ENCODE data around the gene LTA. TPM values are rescaled to one million over a fixed set of nuclear protein-coding genes. Genes with fewer than 3 reads are reported as not detected.

The LTA gene
- total and polyA plus RNA-seq, 2 experiments from 2014 or later, result not detected

GRCh38 chr6:31558318-31558625, 13.8 kb upstream of the LTA start:
- Mint-ChIP-seq H3K36me3 (ENCODE audit: low read depth) (peaks cover 26% of the 10 kb centered on the region), H3K27me3 (ENCODE audit: insufficient read depth, low read depth, poor library complexity) (peaks cover 3% of the 10 kb centered on the region), H3K4me3 (no peak overlapping the region), H3K27ac (no peak overlapping the region), H3K4me1 (peaks cover 18% of the 10 kb centered on the region), H3K9me3 (no peaks in the 10 kb centered on the region; the same call in 2 of the 3 replicates)
- Histone ChIP-seq H2AFZ (no peak overlapping the region), H3K27me3 (ENCODE audit: insufficient read depth) (no peaks in the 10 kb centered on the region), H3K4me3 (no peak overlapping the region), H3K4me1 (ENCODE audit: insufficient read depth) (peaks cover 3% of the 10 kb centered on the region; the same call in 1 of the 2 replicates), H4K20me1 (replicated peaks; ENCODE audit: insufficient read depth) (no peaks in the 10 kb centered on the region), H3K9me2 (ENCODE audit: insufficient read depth) (no peaks in the 10 kb centered on the region), H3K79me2 (replicated peaks; ENCODE audit: insufficient read depth) (no peaks in the 10 kb centered on the region), H3K4me2 (no peak overlapping the region), H3K36me3 (ENCODE audit: insufficient read depth) (no peaks in the 10 kb centered on the region), H3K27ac (ENCODE audit: low read depth) (no peak overlapping the region), H3F3A (replicated peaks; ENCODE audit: low read depth) (no peaks in the 10 kb centered on the region)
- ATAC-seq (no peak), DNase-seq (ENCODE audit: low spot score) (no peak)
- TF ChIP-seq NANOG (IDR thresholded peaks at IDR 0.05; ENCODE audit: borderline replicate concordance) (no peak), STAT1 (IDR thresholded peaks at IDR 0.05; ENCODE audit: unreplicated experiment) (no peak), CREB1 (CRISPR knock-in tag; IDR thresholded peaks at IDR 0.05; ENCODE audit: low read depth) (no peak), POLR2AphosphoS5 (IDR thresholded peaks at IDR 0.05; ENCODE audit: low read depth) (no peak), ETS1 (IDR thresholded peaks at IDR 0.05) (no peak), ZNF331 (CRISPR knock-in tag; IDR thresholded peaks at IDR 0.05; ENCODE audit: low read depth) (no peak), REST (IDR thresholded peaks at IDR 0.05; ENCODE audit: unreplicated experiment) (no peak), EZH2phosphoT487 (IDR thresholded peaks at IDR 0.05; ENCODE audit: unreplicated experiment) (no peak), ZNF114 (CRISPR knock-in tag; IDR thresholded peaks at IDR 0.05) (no peak), EZH2 (IDR thresholded peaks at IDR 0.05; ENCODE audit: low read depth, unreplicated experiment) (no peak), ZNF462 (CRISPR knock-in tag; IDR thresholded peaks at IDR 0.05) (no peak), JUNB (IDR thresholded peaks at IDR 0.05; ENCODE audit: unreplicated experiment) (no peak)

All from GM23338 (cell line).